GM18517 (cell line): ENCODE measurements around the gene UFSP1.
A peak's percentile ranks its signal among the peaks of the same experiment; 100 is the strongest.
"Not testable (repeated sequence)": the region's sequence is repeated elsewhere in the genome, so short reads cannot be mapped to it uniquely, and the experiment has no call there.

Experiments used
- ATAC-seq: cut with Tn5 transposase; IDR thresholded peaks from one replicate; pipeline ENCODE4 v1.9.1; 2021; ENCODE audit warnings: mild to moderate bottlenecking, moderate library complexity; ENCODE audit not compliant: unreplicated experiment

Gene UFSP1

DNA sequence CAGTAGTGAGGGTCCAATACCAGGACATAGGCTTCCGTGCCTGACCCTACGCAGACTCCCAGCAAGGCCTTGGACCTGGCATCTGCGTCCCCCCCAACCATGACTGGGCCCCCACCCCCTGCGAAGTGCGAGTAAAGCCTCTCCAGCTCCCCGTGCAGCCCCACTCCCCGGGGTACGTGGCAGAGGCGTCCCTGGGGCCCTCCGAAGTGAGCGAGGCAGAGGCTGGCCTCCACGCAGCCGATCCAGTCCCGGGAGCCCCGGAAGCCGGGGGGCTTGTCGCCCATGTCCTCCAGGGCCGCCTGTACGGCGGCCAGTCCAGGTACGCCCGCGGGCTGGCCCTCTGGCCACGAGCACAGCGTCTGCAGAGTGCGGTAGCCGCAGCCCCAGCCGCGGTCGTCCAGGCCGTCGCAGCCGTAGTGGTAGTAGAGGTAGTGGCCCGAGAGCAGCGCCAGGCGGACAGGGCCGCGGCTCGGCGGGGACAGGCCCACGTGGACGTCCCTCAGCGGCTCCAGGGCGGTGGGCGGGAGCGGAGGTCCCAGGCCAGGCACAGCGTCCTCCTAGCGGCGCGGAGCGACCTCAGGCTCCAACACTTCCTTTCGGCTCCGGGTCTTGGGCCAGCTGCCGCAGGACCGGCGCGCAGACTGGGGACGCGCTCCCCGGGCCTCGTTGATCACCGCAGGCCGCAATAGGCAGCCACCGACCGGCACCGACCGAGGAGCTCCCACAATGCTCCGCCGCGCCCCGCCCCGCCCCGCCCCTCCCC is at the start of gene UFSP1:
TSS of gene UFSP1 (minus strand) at position 728 of the 763 bp plus-strand sequence. CDS start at position 284, 444 bp downstream.
- ATAC-seq, result peak; percentile 20

DNA sequence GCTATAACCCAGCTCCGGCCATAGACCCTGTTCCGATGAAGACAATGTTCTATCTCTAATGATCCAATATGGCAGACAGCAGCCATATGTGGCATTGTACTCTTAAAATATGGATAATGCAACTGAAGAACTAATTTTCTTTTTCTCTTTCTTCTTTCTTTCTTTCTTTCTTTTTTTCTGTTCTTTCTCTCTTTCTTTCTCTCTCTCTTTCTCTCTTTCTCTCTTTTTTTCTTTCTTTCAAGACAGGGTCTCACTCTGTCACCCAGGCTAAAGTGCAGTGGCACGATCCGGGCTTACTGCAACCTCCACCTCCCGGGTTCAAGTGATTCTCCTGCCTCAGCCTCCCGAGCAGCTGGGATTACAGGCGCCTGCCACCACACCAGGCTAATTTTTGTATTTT is 46.7 kb upstream of the UFSP1 start:
- ATAC-seq, result not testable (repeated sequence)

DNA sequence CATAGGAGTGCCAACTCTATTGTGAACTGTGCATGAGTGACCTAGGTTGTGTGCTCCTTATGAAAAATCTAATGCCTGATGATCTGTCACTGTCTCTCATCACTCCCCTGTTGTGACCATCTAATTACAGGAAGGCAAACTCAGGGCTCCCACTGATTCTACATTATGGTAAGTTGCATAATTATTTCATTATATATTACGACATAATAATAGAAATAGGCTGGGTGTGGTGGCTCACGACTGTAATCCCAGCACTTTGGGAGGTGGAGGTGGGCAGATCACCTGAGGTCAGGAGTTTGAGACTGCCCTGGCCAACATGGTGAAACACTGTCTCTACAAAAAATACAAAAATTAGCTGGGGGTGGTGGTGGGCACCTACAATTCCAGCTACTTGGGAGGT is 45.9 kb upstream of the UFSP1 start:
- not testable (repeated sequence) for ATAC-seq

DNA sequence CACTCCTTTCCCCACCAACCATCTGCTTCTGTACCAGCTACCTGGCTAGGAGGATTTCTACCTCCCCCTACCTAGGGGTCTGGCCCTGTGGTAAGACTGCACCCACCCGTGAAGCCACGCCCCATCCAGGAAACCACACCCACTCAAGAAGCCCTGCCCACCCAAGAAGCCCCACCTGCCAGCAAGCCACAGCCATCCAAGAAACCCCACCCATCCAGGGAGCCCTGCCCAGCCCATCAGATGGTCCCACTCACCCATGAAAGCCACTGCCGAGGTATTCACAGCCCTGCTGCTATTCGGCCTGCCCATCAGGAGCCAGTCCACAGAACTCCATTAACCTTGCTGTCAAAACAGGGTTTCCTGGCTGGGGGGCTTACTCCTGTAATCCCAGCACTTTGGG is 44.2 kb upstream of the UFSP1 start:
- ATAC-seq, result no peak

DNA sequence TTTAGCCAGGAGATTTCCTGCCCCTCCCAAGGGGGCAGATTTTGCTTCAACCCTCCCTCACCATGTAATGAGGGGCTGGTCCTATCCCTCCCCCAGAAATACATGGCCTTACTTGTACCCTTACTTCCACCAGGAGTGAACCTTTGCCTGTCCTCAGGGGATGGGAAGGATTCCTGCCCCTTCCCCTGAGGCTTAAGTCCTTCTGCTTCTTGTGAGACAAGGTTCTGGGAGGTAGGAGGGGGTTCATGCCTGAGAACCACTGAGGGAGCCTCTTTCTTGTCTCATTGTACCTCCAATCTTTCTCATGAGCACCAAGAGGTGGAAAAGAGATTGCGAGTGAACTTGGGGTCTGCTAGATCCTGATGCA is 40.3 kb upstream of the UFSP1 start:
- no peak for ATAC-seq

DNA sequence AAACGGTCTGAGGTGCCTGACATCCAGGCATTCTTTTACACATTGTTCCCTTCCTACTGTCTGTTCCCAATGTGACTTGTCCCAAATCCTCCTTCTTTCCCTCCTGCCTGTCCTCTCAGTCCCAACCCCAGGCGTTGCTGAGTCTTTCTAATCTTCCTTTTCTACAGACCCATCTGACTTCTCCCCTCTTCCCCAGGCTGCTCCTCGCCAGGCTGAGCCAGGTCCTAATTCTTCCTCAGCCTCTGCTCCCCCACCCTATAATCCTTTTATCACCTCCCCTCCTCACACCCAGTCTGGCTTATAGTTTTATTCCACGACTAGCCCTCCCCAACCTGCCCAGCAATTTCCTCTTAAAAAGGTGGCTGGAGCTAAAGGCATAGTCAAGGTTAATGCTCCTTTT is 34.1 kb upstream of the UFSP1 start:
- not testable (repeated sequence) for ATAC-seq

DNA sequence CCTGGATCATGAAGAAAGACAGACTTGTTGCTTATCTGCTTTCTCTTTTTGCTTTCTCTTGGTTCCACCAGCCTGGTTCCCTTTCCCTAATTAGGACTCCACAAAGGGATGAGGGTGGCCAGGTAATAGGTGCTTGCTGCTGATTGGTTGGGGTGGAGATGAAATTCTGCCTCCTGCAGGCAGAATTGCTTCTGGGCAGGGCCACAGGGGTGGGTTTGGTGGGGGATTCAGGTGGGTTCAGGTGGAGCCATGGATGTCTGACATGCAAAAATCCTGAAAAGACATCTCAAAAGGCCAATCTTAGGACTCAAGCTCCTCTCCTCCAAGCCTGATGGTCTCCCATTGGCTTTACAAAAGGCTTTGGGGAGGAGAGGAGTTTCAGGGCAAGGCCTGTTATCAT is 31.5 kb upstream of the UFSP1 start:
- ATAC-seq, result no peak

DNA sequence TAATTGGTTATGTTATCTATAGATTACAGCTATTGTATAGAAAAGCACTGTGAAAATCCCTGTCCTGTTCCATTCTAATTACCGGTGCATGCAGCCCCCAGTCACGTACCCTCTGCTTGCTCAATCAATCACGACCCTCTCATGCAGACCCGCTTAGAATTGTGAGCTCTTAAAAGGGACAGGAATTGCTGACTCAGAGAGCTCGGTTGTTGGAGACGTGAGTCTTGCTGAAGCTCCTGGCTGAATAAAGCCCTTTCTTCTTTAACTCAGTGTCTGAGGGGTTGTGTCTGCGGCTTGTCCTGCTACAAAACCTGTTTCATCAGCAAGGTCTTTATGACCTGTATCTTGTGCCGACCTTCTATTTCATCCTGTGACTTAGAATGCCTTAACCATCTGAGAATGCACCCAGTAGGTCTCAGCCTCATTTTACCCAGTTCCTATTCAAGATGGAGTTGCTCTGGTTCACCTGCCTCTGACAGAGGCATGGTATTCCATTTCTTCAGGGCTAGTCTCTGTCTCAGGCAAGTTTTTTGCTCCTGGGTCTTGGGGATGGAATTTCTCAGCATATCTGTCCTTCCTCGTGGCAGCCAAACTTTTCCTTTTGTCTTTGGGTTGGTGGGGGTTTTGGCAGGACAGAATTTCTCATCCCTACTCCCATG is 30.4 kb upstream of the UFSP1 start:
- not testable (repeated sequence) for ATAC-seq

DNA sequence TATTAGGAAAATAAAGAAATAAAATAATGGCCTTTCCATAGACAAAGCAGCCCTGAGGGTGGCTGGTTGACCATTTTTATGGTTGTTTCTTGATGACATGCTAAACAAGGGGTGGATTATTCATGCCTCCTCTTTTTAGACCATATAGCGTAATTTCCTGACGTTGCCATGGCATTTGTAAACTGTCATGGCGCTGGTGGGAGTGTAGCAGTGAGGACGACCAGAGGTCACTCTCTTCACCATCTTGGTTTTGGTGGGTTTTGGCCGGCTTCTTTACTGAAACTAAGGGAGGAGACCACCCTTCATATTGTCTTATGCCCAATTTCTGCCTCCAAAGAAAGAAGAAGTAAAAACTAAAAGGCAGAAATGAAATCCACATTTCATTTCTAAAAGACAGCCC is 29.8 kb upstream of the UFSP1 start:
- not testable (repeated sequence) for ATAC-seq

DNA sequence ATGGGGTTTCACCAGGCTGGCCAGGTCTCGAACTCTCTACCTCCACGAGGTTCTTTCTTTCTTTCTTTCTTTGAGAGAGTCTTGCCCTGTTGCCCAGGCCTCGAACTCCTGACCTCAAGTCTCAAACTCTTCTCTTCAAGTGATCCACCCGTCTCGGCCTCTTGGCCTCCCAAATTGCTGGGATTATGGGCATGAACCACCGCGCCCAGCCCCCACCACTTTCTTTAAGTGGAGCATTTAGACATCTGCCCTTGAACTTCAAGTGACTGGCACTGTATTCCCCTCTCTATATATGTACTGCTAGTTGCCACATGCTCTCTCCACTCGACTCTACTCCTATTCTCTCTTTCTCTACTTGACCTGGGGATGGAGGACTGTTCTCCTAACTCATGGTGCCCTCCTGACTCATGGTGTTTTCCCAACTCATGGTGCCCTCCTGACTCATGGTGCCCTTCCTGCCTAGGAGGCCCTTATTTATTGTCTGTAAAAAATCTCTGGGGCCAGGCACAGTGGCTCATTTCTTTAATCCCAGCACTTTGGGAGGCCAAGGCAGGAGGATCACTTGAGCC is 25.4 kb upstream of the UFSP1 start:
- no peak for ATAC-seq

DNA sequence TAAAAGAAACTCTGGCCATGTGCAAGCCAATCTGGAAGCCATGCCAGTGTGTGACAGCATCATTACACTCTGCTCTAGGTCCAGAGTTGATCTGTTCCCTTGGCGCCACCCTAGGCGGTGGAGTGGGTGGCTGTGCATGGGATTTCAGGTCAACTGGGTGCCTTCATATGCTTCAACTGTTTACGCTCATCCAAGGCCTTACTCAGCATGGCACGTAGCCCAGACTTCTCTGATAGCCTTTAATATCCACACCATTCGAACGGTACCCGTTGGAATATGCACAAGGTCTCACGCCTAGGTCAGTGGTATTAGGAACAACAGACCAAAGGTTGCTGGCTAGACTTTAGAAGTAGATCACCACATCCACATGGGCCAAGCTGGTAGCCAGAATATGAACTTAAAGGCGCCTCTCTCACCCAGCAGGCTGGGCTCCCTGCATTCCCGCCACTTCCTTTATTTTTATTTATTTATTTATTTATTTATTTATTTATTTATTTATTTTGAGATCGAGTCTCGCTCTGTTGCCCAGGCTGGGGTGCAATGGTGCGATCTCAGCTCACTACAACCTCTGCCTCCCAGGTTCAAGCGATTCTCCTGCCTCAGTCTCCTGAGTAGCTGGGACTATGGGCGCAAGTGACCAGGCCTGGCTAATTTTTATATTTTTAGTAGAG is 24.8 kb upstream of the UFSP1 start:
- no peak for ATAC-seq

DNA sequence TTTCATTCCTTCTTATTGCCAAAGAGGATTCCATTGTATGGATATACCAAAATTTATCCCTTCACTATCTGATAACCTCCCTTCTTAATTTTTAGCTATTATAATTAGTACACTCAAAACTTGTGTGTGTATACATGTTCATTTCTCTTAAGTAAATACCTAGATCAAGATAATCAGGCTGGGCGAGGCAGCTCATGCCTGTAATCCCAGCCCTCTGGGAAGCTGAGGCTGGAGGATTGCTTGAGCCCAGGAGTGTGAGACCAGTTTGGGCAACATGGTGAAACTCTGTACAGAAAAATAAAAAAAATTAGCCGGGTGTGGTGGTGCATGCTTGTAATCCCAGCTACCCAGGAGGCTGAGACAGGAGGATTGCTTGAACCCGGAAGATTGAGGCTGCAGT is 22.0 kb upstream of the UFSP1 start:
- no peak for ATAC-seq

DNA sequence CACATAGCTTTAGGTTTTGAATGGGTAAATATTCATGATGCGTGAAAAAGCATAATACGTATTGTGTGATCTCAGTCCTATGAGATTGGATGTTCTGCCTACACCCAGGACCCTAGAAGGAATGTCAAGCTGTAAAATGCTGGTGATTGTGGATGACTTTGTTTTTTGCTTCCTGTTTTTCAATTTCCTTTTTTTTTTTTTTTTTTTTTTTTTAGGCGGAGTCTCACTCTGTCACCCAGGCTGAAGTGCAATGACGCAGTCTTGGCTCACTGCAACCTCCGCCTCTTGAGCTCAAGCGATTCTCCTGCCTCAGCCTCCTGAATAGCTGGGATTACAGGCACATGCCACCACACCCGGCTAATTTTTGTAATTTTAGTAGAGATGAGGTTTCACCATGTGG is 20.9 kb upstream of the UFSP1 start:
- ATAC-seq, result not testable (repeated sequence)

DNA sequence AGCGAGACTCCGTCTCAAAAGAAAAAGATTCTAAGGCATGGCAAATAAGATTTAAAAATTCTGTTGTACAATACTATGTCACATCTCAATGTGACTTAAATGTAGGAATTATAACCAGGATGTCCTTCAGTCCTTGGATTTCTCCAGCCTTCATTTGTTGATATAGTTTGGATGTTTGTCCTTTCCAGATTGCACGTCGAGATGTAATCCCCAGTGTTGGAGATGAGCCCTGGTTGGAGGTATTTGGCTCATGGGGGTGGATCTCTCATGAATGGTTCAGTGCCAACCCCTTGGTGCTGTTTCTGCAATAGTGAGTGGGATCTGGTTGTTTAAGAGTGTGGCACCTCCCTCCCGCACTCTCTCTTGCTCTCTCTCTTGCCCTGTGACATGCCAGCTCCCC is 19.0 kb upstream of the UFSP1 start:
- no peak for ATAC-seq

DNA sequence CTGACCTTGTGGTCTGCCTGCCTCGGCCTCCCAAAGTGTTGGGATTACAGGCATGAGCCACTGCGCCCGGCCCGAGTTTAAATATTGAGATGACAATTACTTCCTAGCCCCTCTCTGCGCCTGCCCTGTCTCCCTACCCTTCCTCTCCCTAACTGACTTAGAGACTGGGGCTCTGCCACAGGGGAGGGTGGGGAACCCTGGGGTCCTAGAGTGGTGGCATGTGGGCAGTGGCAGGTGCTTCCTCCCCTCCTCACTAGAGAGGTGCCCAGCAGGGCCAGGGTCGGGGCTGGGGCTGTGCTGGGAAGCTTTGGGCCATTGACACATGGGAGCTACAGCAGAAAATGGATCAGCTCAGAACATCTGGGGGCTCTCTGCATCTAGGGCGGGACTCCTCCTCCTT is 13.1 kb upstream of the UFSP1 start:
- no peak for ATAC-seq

DNA sequence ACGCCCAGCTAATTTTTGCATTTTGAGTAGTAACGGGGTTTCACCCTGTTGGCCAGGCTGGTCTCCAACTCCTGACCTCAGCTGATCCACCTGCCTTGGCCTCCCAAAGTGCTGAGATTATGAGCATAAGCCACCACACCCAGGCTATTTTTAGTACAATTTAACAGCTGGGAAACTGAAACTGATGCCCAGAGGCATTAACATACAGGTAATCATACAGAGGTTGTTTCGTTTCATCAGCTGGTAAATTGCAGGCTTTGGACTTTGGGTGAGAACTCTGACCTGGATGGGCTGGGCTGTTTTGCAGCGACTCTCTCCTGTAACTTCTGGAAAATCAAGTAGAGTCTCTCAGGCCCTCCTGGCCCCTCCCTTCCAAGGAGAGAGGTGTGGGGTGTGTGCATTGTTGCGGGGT is 12.4 kb upstream of the UFSP1 start:
- no peak for ATAC-seq

DNA sequence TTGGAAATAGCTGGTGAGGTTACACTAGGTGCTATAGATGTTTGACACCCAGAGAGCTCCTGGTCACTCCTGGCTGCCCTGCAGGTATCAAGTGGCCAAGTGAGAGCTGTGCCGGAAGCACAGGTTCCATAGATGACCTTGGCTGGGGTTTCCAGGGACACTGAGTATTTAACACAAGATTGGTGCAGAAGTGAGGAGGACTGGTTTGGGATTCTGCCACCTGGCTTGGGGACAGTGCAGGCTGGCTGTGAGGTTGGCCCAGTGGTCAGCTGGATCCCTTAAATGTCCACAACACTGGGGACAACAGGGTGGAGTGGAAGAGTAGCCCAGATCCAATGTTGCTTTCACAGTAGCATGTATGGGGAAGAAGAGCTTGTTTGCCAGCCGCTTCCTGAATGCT is 11.5 kb upstream of the UFSP1 start:
- no peak for ATAC-seq

DNA sequence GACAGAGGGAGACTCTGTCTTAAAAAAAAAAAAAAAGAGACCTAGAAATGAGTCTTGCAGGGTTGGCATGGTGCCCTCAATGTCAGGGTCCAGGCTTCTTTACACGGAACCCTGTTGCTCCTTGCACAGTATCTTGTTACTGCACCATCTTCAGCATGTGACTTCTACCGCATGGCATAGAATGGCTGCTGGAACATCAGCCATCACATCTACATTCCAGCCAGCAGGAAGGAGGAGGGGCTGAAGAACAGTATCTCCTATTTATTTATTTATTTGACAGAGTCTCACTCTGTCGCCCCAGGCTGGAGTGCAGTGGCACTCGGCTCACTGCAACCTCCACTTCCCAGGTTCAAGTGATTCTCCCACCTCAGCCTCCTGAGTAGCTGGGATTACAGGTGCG is 9.9 kb upstream of the UFSP1 start:
- ATAC-seq, result no peak

DNA sequence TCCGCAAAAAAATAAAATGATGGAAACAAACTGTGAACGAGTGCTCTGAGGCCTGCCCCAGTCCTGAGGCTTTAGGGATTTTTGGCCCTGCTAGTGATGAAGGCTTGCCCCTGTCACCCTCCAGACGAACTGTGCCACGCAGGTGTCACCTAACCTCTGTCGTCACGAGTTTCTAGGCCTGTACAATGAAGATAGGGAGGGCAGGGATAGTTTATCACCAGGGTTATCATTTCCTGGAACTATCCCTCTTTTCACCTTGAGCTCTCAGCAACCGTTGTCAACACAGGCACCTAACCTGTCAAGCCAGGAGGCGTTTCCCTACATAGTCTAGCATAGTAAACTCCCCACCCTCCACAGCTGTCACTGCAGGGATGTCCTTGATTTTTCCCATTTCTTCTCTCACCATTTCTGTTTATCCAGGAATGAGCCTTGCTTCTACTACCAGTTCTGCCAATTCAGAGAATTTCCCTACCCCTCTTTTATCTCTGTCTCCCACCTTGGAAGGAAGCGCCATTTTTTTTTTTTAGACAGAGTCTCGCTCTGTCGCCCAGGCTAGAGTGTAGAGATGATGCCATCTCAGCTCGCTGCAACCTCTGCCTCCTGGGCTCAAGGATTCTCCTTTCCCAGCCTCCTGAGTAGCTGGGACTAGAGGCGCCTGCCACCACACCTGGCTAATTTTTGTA is 8.4 kb upstream of the UFSP1 start:
- no peak for ATAC-seq

DNA sequence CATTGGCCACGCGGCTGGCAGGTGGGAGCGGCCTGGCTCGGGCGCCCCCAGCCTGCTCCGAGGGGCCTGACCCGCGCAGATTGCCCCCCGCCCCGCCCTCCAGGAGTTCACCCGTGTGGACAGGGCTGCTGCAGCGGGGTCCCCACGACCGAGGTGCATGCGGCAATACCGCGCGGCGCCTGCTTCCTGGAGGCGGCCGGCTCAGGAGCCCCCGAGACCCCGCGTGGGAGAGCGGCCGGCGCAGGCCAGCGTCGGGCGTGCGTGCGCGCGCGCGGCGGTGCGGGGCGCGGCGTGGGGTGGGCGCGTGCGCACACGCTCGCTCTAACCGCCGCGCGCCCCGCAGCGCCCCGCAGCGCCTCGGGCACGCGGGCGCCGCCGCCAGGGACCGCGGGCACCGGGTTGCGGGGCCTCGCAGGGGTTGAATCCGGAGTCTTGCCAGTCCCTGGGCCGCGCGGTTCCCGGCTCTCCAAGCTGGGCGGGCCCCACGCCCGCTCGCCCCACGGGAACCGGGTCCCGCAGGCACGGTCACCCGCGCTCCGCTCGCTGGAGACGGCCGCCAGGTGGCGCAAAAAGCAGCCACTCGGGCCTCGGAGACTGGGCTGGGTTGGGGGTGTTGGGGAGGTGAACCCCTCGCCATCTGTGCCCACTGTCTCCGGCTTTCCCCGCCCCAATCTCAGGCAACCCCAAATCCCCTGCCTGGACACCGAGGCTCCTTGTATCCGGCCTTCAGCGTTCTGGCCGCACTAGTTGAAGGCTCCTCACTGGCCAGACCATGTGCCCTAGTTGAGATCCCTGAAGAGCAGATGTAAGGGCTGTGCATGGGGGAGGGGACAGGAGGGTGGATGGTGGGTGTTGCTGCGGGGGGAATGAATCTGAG is 7.5 kb upstream of the UFSP1 start:
- ATAC-seq, result no peak
